PC-9 (cell line): ENCODE measurements around the gene GIMAP2. TPM values are rescaled to one million over a fixed set of nuclear protein-coding genes. Genes with fewer than 3 reads are reported as not detected.

Experiments
- BruUV-seq: library from RNA; stranded (reverse); fragments of 400-500 nt; replicated peaks from 2 replicates; lab custom pipeline; 2021; lab: Mats Ljungman, UMichigan
- CTCF ChIA-PET: fragments of 300-600 bp; sonication (Branson Sonifier 250); formaldehyde crosslinking; loops from one replicate; lab custom pipeline; 2022; ENCODE audit warnings: antibody characterized with exemption; lab: Charles Lee
- POLR2A ChIA-PET: fragments of 300-600 bp; sonication (Branson Sonifier 250); formaldehyde crosslinking; loops from one replicate; lab custom pipeline; 2022; ENCODE audit warnings: antibody characterized with exemption; ENCODE audit not compliant: unreplicated experiment; lab: Charles Lee
- DNase-seq, 2 experiments: peaks; one replicate each; pipeline versions ENCODE4 v3.0.0 to v3.0.0-alpha.2; 2015 to 2022; ENCODE audit warnings: mixed read lengths in 1 of 2
- H2AFZ ChIP-seq: fragments of 200-600 bp; sonication (generic); 2 replicates; pipeline ENCODE4 v1.8.1; 2017; ENCODE audit warnings: antibody characterized with exemption
- H3F3A ChIP-seq: fragments of 200-600 bp; sonication (generic); 2 replicates; pipeline ENCODE4 v1.8.1; 2017; ENCODE audit warnings: antibody characterized with exemption, mild to moderate bottlenecking, low read depth; ENCODE audit not compliant: insufficient read depth
- H3K27ac ChIP-seq: fragments of 200-600 bp; sonication (generic); 2 replicates; pipeline ENCODE4 v1.6.1; 2016; ENCODE audit warnings: mixed run types
- H3K27me3 ChIP-seq: fragments of 200-600 bp; sonication (generic); 2 replicates; pipeline ENCODE4 v1.6.1; 2016; ENCODE audit warnings: low read depth, mixed run types; ENCODE audit not compliant: insufficient read depth
- H3K36me3 ChIP-seq: fragments of 200-600 bp; sonication (generic); 2 replicates; pipeline ENCODE4 v1.6.1; 2016; ENCODE audit warnings: low read depth, mixed run types
- H3K4me1 ChIP-seq: fragments of 200-600 bp; sonication (generic); replicated peaks from 2 replicates; pipeline ENCODE4 v1.6.1; 2016; ENCODE audit warnings: mixed run types; ENCODE audit not compliant: insufficient read depth
- H3K4me2 ChIP-seq: fragments of 200-600 bp; sonication (generic); 2 replicates; pipeline ENCODE4 v1.6.1; 2017; ENCODE audit warnings: mixed run types
- H3K4me3 ChIP-seq: fragments of 200-600 bp; sonication (generic); 2 replicates; pipeline ENCODE4 v1.6.1; 2016; ENCODE audit warnings: mixed run types
- H3K79me2 ChIP-seq: fragments of 200-600 bp; sonication (generic); 2 replicates; pipeline ENCODE4 v1.6.1; 2017; ENCODE audit warnings: low read depth, mixed run types
- H3K9me2 ChIP-seq: fragments of 200-600 bp; sonication (generic); 2 replicates; pipeline ENCODE4 v1.8.1; 2017; ENCODE audit warnings: mild to moderate bottlenecking; ENCODE audit not compliant: insufficient read depth
- H3K9me3 ChIP-seq: fragments of 200-600 bp; sonication (generic); 2 replicates; pipeline ENCODE4 v1.8.1; 2016; ENCODE audit warnings: low read depth; ENCODE audit not compliant: insufficient read depth
- H4K20me1 ChIP-seq: fragments of 200-600 bp; sonication (generic); 2 replicates; pipeline ENCODE4 v1.8.1; 2017; ENCODE audit not compliant: insufficient read depth
- EZH2 ChIP-seq: fragments of 200-600 bp; sonication (generic); IDR thresholded peaks from 2 replicates; pipeline ENCODE4 v1.8.0; 2017; ENCODE audit warnings: antibody characterized with exemption, low read depth
- intact Hi-C: fragments of 100-400 bp; cut with micrococcal nuclease; formaldehyde crosslinking; loops from one replicate; pipeline ENCODE4 v1.10.0; 2022; ENCODE audit not compliant: unreplicated experiment
- total RNA-seq: library from RNA; stranded (reverse); gene quantifications from 2 replicates; pipeline ENCODE4 v1.2.3, GENCODE V29; 2021
- TF ChIP-seq, protein P1 (sequence below): fragments of 200-600 bp; sonication (generic); conservative IDR thresholded peaks from 2 replicates; pipeline ENCODE4 v1.6.1; 2017; ENCODE audit warnings: mixed run types, antibody characterized with exemption, mild to moderate bottlenecking, moderate library complexity

Gene GIMAP2
- total RNA-seq, 1 experiment from 2014 or later, result 0.81 TPM

DNA sequence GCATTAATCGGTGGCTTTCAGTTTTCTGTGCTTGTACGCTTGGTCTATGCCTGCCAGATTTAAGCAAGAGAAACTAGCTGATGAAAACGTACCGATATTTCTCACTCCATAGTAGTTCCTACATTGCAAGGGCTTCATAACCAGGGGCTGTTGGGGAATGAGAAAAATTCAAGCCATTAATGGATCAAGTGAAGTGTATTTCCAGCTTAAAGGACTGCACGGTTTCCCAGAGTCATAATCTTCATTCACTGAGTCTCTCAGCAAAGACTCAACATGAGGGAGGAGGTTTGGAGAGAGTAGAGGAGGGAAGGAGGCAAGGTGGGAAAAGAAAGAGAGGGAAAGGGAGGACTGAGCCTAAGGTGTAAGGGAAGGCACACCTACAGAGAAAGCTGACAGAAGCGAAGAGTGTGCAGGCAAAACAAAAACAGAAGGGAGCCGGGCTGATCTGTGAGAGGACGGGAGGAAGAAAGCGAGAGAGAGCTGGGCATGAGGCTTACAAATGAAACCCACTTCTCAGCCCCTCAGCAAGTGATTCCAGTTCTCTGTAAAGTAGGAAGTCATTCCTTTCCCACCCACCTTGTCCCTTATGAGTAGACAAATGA lies 625 bp downstream of the GIMAP2 start:
- H3K4me2 ChIP-seq, result peak overlapping the region; percentile 75
- no peaks in the 10 kb centered on the region for H3K9me2 ChIP-seq
- H3K27ac ChIP-seq, result no peak overlapping the region
- H3K9me3 ChIP-seq, result peaks cover 3% of the 10 kb centered on the region; the same call in 1 of the 2 replicates
- ChIA-PET CTCF (no interaction called here), POLR2A (no interaction called here)
- DNase-seq, result no peak
- peaks cover 38% of the 10 kb centered on the region; the same call in 1 of the 2 replicates for H3K27me3 ChIP-seq
- H3K4me3 ChIP-seq, result peak overlapping the region; percentile 46
- no peaks in the 10 kb centered on the region for H4K20me1 ChIP-seq
- H3K4me1 ChIP-seq, result no peaks in the 10 kb centered on the region
- H3K36me3 ChIP-seq, result no peaks in the 10 kb centered on the region
- intact Hi-C loops, result no loop called here
- H3F3A ChIP-seq, result no peaks in the 10 kb centered on the region
- no peak for TF ChIP-seq EZH2
- TF ChIP-seq, protein P1, sequence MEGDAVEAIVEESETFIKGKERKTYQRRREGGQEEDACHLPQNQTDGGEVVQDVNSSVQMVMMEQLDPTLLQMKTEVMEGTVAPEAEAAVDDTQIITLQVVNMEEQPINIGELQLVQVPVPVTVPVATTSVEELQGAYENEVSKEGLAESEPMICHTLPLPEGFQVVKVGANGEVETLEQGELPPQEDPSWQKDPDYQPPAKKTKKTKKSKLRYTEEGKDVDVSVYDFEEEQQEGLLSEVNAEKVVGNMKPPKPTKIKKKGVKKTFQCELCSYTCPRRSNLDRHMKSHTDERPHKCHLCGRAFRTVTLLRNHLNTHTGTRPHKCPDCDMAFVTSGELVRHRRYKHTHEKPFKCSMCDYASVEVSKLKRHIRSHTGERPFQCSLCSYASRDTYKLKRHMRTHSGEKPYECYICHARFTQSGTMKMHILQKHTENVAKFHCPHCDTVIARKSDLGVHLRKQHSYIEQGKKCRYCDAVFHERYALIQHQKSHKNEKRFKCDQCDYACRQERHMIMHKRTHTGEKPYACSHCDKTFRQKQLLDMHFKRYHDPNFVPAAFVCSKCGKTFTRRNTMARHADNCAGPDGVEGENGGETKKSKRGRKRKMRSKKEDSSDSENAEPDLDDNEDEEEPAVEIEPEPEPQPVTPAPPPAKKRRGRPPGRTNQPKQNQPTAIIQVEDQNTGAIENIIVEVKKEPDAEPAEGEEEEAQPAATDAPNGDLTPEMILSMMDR, result no peak
- no TSS peak for BruUV-seq
- peak overlapping the region; percentile 67 for H2AFZ ChIP-seq
- H3K79me2 ChIP-seq, result no peaks in the 10 kb centered on the region

DNA sequence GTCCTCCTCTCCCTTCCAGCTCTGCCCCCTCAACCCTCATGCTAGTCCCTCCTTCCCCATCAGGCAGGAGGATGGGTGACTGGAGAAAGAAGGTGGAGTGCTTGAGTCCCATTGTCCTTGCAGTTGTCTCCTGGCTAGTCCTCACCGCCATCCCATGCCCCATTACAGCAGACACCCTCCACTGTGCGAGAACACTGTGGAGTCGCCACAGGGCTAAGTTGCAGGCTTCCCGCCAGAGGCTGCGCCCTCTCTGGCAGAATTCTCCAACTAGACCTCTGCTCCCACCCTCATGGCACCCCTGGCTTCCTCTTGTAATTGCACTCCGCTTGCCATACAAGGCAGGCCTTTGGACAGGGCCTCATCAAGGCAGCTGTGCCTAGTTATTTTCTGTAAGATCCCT lies 3.1 kb downstream of the GIMAP2 start:
- Histone ChIP-seq H3K4me1 (no peaks in the 10 kb centered on the region), H2AFZ (no peak overlapping the region), H3K36me3 (no peaks in the 10 kb centered on the region), H3K4me3 (no peak overlapping the region), H3K9me2 (no peaks in the 10 kb centered on the region), H3K4me2 (no peak overlapping the region), H3K9me3 (peaks cover 3% of the 10 kb centered on the region; the same call in 1 of the 2 replicates), H3K79me2 (no peaks in the 10 kb centered on the region), H3K27me3 (peaks cover 54% of the 10 kb centered on the region), H3F3A (no peaks in the 10 kb centered on the region), H4K20me1 (no peaks in the 10 kb centered on the region), H3K27ac (no peak overlapping the region)
- intact Hi-C loops, result no loop called here
- DNase-seq, result no peak
- BruUV-seq, result no TSS peak
- TF ChIP-seq, protein P1, result no peak
- no peak for TF ChIP-seq EZH2
- ChIA-PET CTCF (no interaction called here), POLR2A (no interaction called here)

DNA sequence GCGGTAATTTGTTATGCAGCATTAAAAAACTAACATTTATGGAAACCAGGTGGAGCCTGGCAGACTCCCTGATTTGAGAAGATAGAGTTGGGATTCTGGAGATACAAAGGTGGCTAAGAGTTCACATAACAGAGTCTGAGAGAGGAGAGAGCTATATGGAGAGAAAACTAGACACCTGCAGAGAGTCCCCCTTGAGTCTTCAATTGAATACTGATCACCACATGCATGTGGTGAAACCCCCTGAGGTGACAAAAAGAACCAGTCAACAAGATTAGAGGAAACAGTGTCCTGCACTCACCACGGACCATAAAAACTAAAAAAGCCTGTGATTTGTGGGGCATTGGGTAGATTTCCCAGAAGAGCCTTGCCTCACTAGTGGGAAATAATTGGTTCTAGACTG lies 10.1 kb downstream of the GIMAP2 start:
- no peak for DNase-seq
- Histone ChIP-seq H3K27me3 (peaks cover 26% of the 10 kb centered on the region), H3K9me2 (no peaks in the 10 kb centered on the region), H2AFZ (no peak overlapping the region), H3K9me3 (no peaks in the 10 kb centered on the region), H4K20me1 (no peaks in the 10 kb centered on the region; the same call in 1 of the 2 replicates), H3K79me2 (no peaks in the 10 kb centered on the region), H3K4me1 (no peaks in the 10 kb centered on the region), H3K36me3 (no peaks in the 10 kb centered on the region), H3F3A (no peaks in the 10 kb centered on the region), H3K4me2 (no peak overlapping the region), H3K27ac (no peak overlapping the region), H3K4me3 (no peak overlapping the region)
- BruUV-seq, result no TSS peak
- ChIA-PET CTCF (no interaction called here), POLR2A (no interaction called here)
- TF ChIP-seq, protein P1, result no peak
- no peak for TF ChIP-seq EZH2
- intact Hi-C loops, result no loop called here
